ENCODE measurements around the gene CPA2. TPM values are rescaled to one million over a fixed set of nuclear protein-coding genes. Genes with fewer than 3 reads are reported as not detected.

Gene CPA2
- total RNA-seq, 2 donors from 2014 or later: not detected

DNA sequence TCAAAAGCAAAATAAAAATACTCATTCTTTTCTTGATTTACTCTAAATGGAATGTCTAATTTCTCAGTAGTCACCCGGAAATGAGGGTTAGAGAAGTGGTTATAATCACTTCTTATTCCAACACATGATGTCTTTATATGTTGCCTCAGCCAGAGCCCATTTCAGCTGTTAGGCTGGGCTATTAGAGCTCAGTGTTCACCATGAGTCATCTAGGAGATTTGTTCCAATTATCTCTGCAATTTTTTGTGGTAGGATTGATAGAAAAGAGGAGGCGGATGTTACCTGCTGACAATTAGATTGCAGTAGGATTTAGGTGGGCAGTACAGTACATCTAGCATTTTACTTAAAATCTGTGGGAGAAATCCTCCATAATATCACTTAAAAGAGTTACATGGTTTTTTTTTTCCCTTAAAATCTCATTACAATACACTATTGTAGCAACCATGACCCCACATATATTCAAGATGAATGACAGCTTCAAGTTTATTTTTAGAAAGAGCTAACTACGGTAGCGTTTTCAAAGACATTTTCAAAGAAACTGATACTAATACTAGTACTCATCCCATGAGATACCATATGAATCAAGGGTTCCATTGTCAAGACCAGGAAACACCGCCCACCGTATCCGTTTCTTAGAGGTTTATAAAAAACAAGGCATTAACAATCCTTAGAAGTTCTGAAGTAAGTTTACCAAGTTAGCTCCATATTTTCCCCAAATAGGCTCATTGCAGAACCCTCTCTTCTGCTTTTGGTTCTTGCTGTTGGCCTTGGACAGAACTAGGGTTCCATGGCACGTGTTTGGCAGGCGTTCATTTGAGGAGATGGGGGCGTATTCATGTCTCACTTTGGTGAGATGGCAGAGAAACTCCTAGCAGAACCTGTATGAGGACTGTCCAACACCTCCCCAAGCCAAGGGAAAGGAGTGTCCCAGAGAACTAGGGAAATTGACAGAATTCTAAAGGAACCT, 10.4 kb downstream of the CPA2 start:
- no peaks in the 10 kb centered on the region for H3K9me3 ChIP-seq
- intact Hi-C loops (cut with DNase I): loop anchor here (5.0 kb wide), 1 partner anchor 445 kb away; no protein-coding TSS in a partner anchor
- 76% methylated on average over 10 of the region's 10 CpGs for WGBS
- no peaks in the 10 kb centered on the region for H3K36me3 ChIP-seq
- no peak overlapping the region for H3K27ac ChIP-seq
- no peak overlapping the region for H3K4me3 ChIP-seq
- TF ChIP-seq POLR2A (IDR thresholded peaks at IDR 0.05) (no peak), POLR2AphosphoS5 (IDR thresholded peaks at IDR 0.05) (no peak), CTCF (IDR thresholded peaks at IDR 0.05) (no peak)
- no peak for DNase-seq (ENCODE audit: low spot score)
- H3K27me3 ChIP-seq (replicated peaks; ENCODE audit: insufficient read depth): no peaks in the 10 kb centered on the region
- H3K4me1 ChIP-seq (replicated peaks): no peaks in the 10 kb centered on the region

DNA sequence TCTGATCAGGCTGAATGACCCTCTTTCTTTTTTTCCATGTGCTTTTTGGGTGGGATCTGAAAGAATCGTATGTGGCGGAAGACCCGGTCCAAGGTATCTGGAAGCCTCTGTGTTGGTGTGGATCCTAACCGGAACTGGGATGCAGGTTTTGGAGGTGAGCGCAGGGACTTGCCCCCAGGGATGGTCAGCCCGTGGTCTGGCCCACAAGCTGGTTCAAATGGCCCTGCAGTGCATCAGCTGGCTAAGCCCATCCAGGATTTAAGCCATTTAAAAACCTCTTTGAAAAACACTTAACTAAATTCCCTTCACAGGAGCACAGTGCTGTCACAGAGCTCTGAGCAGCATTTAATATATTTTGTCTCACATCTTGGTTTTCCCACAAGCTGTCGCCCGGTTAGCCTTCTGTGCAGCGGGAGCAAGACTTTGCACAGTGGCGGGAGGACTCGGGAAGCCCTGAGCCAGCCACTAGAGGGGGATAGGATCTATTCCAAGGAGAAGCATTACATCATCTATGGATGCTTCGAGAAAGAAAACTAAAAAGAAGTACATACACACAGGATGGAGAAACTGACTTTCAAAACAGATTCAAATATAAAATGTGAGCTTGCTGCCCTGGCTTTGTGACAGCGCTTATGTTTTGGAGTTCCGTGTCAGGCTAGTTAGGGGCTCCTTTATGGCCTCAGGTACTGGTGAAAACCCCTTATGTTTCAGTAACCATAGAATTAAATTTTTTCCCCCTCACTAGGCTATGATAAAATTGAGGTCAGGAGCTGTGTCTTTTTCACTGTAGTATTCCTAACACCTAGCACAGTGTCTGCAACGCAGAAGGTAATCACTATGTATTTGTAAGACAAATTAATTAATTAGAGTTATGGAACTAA, 11.3 kb downstream of the CPA2 start:
- H3K27ac ChIP-seq: no peak overlapping the region
- no peak overlapping the region for H3K4me3 ChIP-seq
- no peak for DNase-seq (ENCODE audit: low spot score)
- H3K9me3 ChIP-seq: no peaks in the 10 kb centered on the region
- no peaks in the 10 kb centered on the region for H3K27me3 ChIP-seq (replicated peaks; ENCODE audit: insufficient read depth)
- intact Hi-C loops (cut with DNase I): loop anchor here (5.0 kb wide), 1 partner anchor 444 kb away; no protein-coding TSS in a partner anchor
- peak in 3 of 4 experiments; percentile 17 to 52 (median 47) for TF ChIP-seq CTCF (IDR thresholded peaks at IDR 0.05)
- no peak for TF ChIP-seq POLR2AphosphoS5 (IDR thresholded peaks at IDR 0.05)
- no peaks in the 10 kb centered on the region for H3K36me3 ChIP-seq
- no peaks in the 10 kb centered on the region for H3K4me1 ChIP-seq (replicated peaks)
- 65% methylated on average over 15 of the region's 15 CpGs for WGBS

DNA sequence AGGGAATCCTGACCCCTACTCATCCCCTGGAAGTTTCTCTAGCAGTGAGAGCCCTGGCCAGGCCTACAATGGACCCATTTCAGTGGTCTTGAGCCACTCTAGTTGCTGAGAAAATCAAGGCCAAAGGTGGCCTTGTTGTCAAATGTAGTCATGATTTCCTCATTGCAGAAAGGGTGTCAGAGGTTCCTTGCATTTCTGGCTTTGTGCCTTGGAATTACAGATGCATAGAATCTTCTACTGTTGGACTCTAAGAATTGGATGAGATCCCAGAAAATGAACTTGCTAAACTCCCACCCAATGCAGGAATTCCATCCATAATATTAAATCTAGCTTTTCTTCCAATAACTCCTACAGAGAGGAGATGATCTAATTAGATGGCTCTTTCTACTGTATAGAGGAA, 12.2 kb downstream of the CPA2 start:
- TF ChIP-seq POLR2A (IDR thresholded peaks at IDR 0.05) (no peak), CTCF (IDR thresholded peaks at IDR 0.05) (no peak), POLR2AphosphoS5 (IDR thresholded peaks at IDR 0.05) (no peak)
- Histone ChIP-seq H3K27me3 (replicated peaks; ENCODE audit: insufficient read depth) (no peaks in the 10 kb centered on the region), H3K4me1 (replicated peaks) (no peaks in the 10 kb centered on the region), H3K27ac (no peak overlapping the region), H3K36me3 (no peaks in the 10 kb centered on the region), H3K4me3 (no peak overlapping the region), H3K9me3 (no peaks in the 10 kb centered on the region)
- intact Hi-C loops (cut with DNase I): loop anchor here (5.0 kb wide), 1 partner anchor 443 kb away; no protein-coding TSS in a partner anchor
- DNase-seq (ENCODE audit: low spot score): no peak

DNA sequence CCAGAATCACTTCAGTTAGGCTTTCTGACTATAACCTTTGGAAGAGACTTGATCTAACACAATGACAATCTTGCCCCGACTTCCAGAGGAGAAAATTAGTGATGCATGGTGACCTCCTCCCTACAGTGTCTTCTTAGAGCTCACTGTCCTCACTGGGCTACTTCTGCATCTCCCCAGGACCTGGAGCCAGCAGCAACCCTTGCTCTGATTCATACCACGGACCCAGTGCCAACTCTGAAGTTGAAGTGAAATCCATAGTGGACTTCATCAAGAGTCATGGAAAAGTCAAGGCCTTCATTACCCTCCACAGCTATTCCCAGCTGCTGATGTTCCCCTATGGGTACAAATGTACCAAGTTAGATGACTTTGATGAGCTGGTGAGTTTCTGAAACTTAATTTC, 12.6 kb downstream of the CPA2 start:
- intact Hi-C loops (cut with DNase I): loop anchor here (5.0 kb wide), 1 partner anchor 443 kb away; no protein-coding TSS in a partner anchor
- Histone ChIP-seq H3K4me1 (replicated peaks) (no peaks in the 10 kb centered on the region), H3K27ac (no peak overlapping the region), H3K27me3 (replicated peaks; ENCODE audit: insufficient read depth) (no peaks in the 10 kb centered on the region), H3K36me3 (no peaks in the 10 kb centered on the region), H3K4me3 (no peak overlapping the region), H3K9me3 (no peaks in the 10 kb centered on the region)
- TF ChIP-seq CTCF (IDR thresholded peaks at IDR 0.05): no peak
- no peak for TF ChIP-seq POLR2AphosphoS5 (IDR thresholded peaks at IDR 0.05)
- TF ChIP-seq POLR2A (IDR thresholded peaks at IDR 0.05): no peak
- DNase-seq (ENCODE audit: low spot score): no peak
- WGBS: 100% methylated on average over 2 of the region's 2 CpGs
